ENCODE measurements around the gene EVPLL.
"Not testable (repeated sequence)": the region's sequence is repeated elsewhere in the genome, so short reads cannot be mapped to it uniquely, and the experiment has no call there.

Gene EVPLL

GRCh38 chr17:18360518-18360917 is 17.1 kb upstream of the EVPLL start:
- DNase-seq (ENCODE audit: insufficient read length, low spot score) (no peak), FAIRE-seq (no peak)
- no peak for TF ChIP-seq POLR2AphosphoS5 (IDR thresholded peaks at IDR 0.05; ENCODE audit: low read depth, low read length)
- no peak for TF ChIP-seq TAF1 (IDR thresholded peaks at IDR 0.05; ENCODE audit: low read depth, low read length)

GRCh38 chr17:18361837-18362697 is 15.5 kb upstream of the EVPLL start:
- FAIRE-seq: no peak
- no peak for DNase-seq (ENCODE audit: insufficient read length, low spot score)
- TF ChIP-seq POLR2AphosphoS5 (IDR thresholded peaks at IDR 0.05; ENCODE audit: low read depth, low read length) (no peak), POLR2A (IDR thresholded peaks at IDR 0.05; ENCODE audit: low read depth, low read length) (no peak), SPI1 (IDR thresholded peaks at IDR 0.05; ENCODE audit: low read depth, low read length) (no peak), TAF1 (IDR thresholded peaks at IDR 0.05; ENCODE audit: low read depth, low read length) (no peak), POU2F2 (IDR thresholded peaks at IDR 0.05; ENCODE audit: low read depth, low read length) (no peak), PAX5 (IDR thresholded peaks at IDR 0.05; ENCODE audit: insufficient read depth, low read length, severe bottlenecking) (no peak)

GRCh38 chr17:18362698-18363100 is 14.9 kb upstream of the EVPLL start:
- no peak for DNase-seq (ENCODE audit: insufficient read length, low spot score)
- TF ChIP-seq PAX5 (IDR thresholded peaks at IDR 0.05; ENCODE audit: insufficient read depth, low read length, severe bottlenecking): no peak
- no peak for TF ChIP-seq SPI1 (IDR thresholded peaks at IDR 0.05; ENCODE audit: low read depth, low read length)
- TF ChIP-seq POLR2A (IDR thresholded peaks at IDR 0.05; ENCODE audit: low read depth, low read length): no peak
- no peak for TF ChIP-seq POU2F2 (IDR thresholded peaks at IDR 0.05; ENCODE audit: low read depth, low read length)
- TF ChIP-seq POLR2AphosphoS5 (IDR thresholded peaks at IDR 0.05; ENCODE audit: low read depth, low read length): no peak
- no peak for TF ChIP-seq TAF1 (IDR thresholded peaks at IDR 0.05; ENCODE audit: low read depth, low read length)
- no peak for FAIRE-seq

GRCh38 chr17:18363101-18364049 is 14.2 kb upstream of the EVPLL start, which contains the start of gene SHMT1:
TSS of gene SHMT1 (minus strand) at chr17:18363550. CDS start at chr17:18355981, 7,569 bp downstream.
- DNase-seq (ENCODE audit: insufficient read length, low spot score) (peak; percentile 93), FAIRE-seq (peak; percentile 100)
- no peak for TF ChIP-seq POLR2A (IDR thresholded peaks at IDR 0.05; ENCODE audit: low read depth, low read length)
- TF ChIP-seq SPI1 (IDR thresholded peaks at IDR 0.05; ENCODE audit: low read depth, low read length): no peak
- TF ChIP-seq POLR2AphosphoS5 (IDR thresholded peaks at IDR 0.05; ENCODE audit: low read depth, low read length): peak; percentile 72
- 0 out of 2 replicates have a peak, but pooled peaks have one; percentile 15 for TF ChIP-seq TAF1 (IDR thresholded peaks at IDR 0.05; ENCODE audit: low read depth, low read length)

- TF ChIP-seq POLR2AphosphoS5 (IDR thresholded peaks at IDR 0.05; ENCODE audit: low read depth, low read length) (no peak), SPI1 (IDR thresholded peaks at IDR 0.05; ENCODE audit: low read depth, low read length) (no peak), PAX5 (IDR thresholded peaks at IDR 0.05; ENCODE audit: insufficient read depth, low read length, severe bottlenecking) (no peak), POLR2A (IDR thresholded peaks at IDR 0.05; ENCODE audit: low read depth, low read length) (no peak), TAF1 (IDR thresholded peaks at IDR 0.05; ENCODE audit: low read depth, low read length) (no peak), POU2F2 (IDR thresholded peaks at IDR 0.05; ENCODE audit: low read depth, low read length) (no peak)
- FAIRE-seq (no peak), DNase-seq (ENCODE audit: insufficient read length, low spot score) (no peak)
Measured at GRCh38 chr17:18364166-18364565, 13.4 kb upstream of the EVPLL start.

- no peak for FAIRE-seq
- no peak for TF ChIP-seq POU2F2 (IDR thresholded peaks at IDR 0.05; ENCODE audit: low read depth, low read length)
- no peak for TF ChIP-seq TAF1 (IDR thresholded peaks at IDR 0.05; ENCODE audit: low read depth, low read length)
- TF ChIP-seq POLR2A (IDR thresholded peaks at IDR 0.05; ENCODE audit: low read depth, low read length): no peak
- TF ChIP-seq POLR2AphosphoS5 (IDR thresholded peaks at IDR 0.05; ENCODE audit: low read depth, low read length): no peak
- TF ChIP-seq PAX5 (IDR thresholded peaks at IDR 0.05; ENCODE audit: insufficient read depth, low read length, severe bottlenecking): no peak
- TF ChIP-seq SPI1 (IDR thresholded peaks at IDR 0.05; ENCODE audit: low read depth, low read length): no peak
- DNase-seq (ENCODE audit: insufficient read length, low spot score): no peak
Measured at GRCh38 chr17:18368946-18369345, 8.6 kb upstream of the EVPLL start.

- FAIRE-seq (no peak), DNase-seq (ENCODE audit: insufficient read length, low spot score) (no peak)
- TF ChIP-seq PAX5 (IDR thresholded peaks at IDR 0.05; ENCODE audit: insufficient read depth, low read length, severe bottlenecking): no peak
- no peak for TF ChIP-seq POLR2A (IDR thresholded peaks at IDR 0.05; ENCODE audit: low read depth, low read length)
- TF ChIP-seq SPI1 (IDR thresholded peaks at IDR 0.05; ENCODE audit: low read depth, low read length): no peak
- no peak for TF ChIP-seq POU2F2 (IDR thresholded peaks at IDR 0.05; ENCODE audit: low read depth, low read length)
- TF ChIP-seq POLR2AphosphoS5 (IDR thresholded peaks at IDR 0.05; ENCODE audit: low read depth, low read length): no peak
- no peak for TF ChIP-seq TAF1 (IDR thresholded peaks at IDR 0.05; ENCODE audit: low read depth, low read length)
Measured at GRCh38 chr17:18370761-18371160, 6.8 kb upstream of the EVPLL start.

GRCh38 chr17:18371455-18371854 is 6.1 kb upstream of the EVPLL start:
- DNase-seq (ENCODE audit: insufficient read length, low spot score): no peak

GRCh38 chr17:18373181-18373580 is 4.4 kb upstream of the EVPLL start:
- not testable (repeated sequence) for FAIRE-seq; DNase-seq (ENCODE audit: insufficient read length, low spot score)

More at GRCh38 chr17:18371455-18371854, 6.1 kb upstream of the EVPLL start:
- FAIRE-seq: no peak
- TF ChIP-seq SPI1 (IDR thresholded peaks at IDR 0.05; ENCODE audit: low read depth, low read length): no peak
- TF ChIP-seq POU2F2 (IDR thresholded peaks at IDR 0.05; ENCODE audit: low read depth, low read length): no peak
- no peak for TF ChIP-seq TAF1 (IDR thresholded peaks at IDR 0.05; ENCODE audit: low read depth, low read length)
- no peak for TF ChIP-seq POLR2AphosphoS5 (IDR thresholded peaks at IDR 0.05; ENCODE audit: low read depth, low read length)
- TF ChIP-seq POLR2A (IDR thresholded peaks at IDR 0.05; ENCODE audit: low read depth, low read length): no peak
- TF ChIP-seq PAX5 (IDR thresholded peaks at IDR 0.05; ENCODE audit: insufficient read depth, low read length, severe bottlenecking): no peak

All from GM12891 (cell line).